Fibroblast of mammary gland (primary cell): ENCODE measurements around the gene APOBEC3F.
"Not testable (repeated sequence)": the region's sequence is repeated elsewhere in the genome, so short reads cannot be mapped to it uniquely, and the experiment has no call there.

Source experiments
- DNase-seq: peaks from one replicate; pipeline ENCODE4 v3.0.0-alpha.2; 2010; ENCODE audit warnings: low read depth
- H3K4me3 ChIP-seq: 2 replicates; pipeline ENCODE4 v1.5.1; 2011; ENCODE audit warnings: low read depth, mild to moderate bottlenecking, low read length, moderate library complexity; ENCODE audit not compliant: control insufficient read depth
- CTCF ChIP-seq: conservative IDR thresholded peaks from 2 replicates; pipeline ENCODE4 v1.5.1; 2011; ENCODE audit warnings: low read depth, low read length, inconsistent platforms; ENCODE audit not compliant: control insufficient read depth, insufficient read depth

Gene APOBEC3F

GRCh38 chr22:39078329-39078728, 37.7 kb downstream of the APOBEC3F start:
- no peak for TF ChIP-seq CTCF
- H3K4me3 ChIP-seq, result no peak overlapping the region
- no peak for DNase-seq

- H3K4me3 ChIP-seq, DNase-seq: not testable (repeated sequence)
Measured at GRCh38 chr22:39079054-39079637, 38.5 kb downstream of the APOBEC3F start.

- H3K4me3 ChIP-seq, result no peak overlapping the region
- no peak for DNase-seq
- no peak for TF ChIP-seq CTCF
Measured at GRCh38 chr22:39080052-39080762, 39.5 kb downstream of the APOBEC3F start.

- TF ChIP-seq CTCF, result no peak
- no peak overlapping the region for H3K4me3 ChIP-seq
- no peak for DNase-seq
Measured at GRCh38 chr22:39081016-39081415, 40.4 kb downstream of the APOBEC3F start.

- no peak for DNase-seq
- no peak for TF ChIP-seq CTCF
- H3K4me3 ChIP-seq, result no peak overlapping the region
Measured at GRCh38 chr22:39081598-39081997, 40.9 kb downstream of the APOBEC3F start.

- no peak for DNase-seq
- H3K4me3 ChIP-seq, result no peak overlapping the region
- no peak for TF ChIP-seq CTCF
Measured at GRCh38 chr22:39083212-39084165, 42.8 kb downstream of the APOBEC3F start.

- no peak for DNase-seq
- H3K4me3 ChIP-seq, result no peak overlapping the region
- no peak for TF ChIP-seq CTCF
Measured at GRCh38 chr22:39084666-39085065, 44.0 kb downstream of the APOBEC3F start.
